GM19193 (cell line): ENCODE measurements around the gene DYNC1LI2.

Source experiments
- POLR2A ChIP-seq: IDR thresholded peaks from 4 replicates; pipeline ENCODE4 v1.6.1; 2011; ENCODE audit not compliant: insufficient read depth, insufficient read length; ENCODE audit errors: extremely low read depth

Gene DYNC1LI2

DNA sequence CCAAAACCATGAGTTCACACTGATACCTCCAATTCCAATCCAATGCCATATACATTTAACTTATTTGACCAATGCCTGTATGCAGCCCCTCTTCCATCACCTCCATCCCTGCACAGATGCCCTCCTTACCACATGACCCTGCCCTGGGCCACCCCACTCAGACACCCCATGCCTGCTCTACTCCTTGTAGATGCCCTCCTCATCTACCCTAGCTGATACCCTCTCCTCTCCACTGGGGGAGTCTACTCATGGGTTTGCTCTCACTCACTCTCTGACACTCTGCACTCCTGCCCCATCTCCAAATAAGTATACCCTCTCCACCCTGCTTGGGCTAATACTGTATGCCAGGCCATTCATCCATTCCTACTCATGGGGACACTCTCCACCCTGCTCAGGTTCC lies 38.9 kb downstream of the DYNC1LI2 start:
- no peak for TF ChIP-seq POLR2A

DNA sequence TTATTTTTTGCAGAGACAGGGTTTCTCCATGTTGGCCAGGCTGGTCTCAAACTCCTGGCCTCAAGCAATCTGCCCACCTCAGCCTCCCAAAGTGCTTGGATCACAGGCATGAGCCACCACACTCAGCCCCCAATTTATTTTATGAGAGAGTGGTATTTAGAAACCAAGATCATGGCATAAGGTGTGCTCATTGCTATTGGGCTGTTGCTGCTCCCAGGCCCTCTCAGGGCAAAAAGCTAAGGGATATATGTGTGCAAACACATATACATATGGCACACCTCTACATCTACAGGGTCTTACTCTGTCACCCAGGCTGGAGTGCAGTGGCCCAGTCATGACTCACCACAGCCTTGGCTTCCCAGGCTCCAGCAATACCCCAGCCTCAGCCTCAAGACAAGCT lies 39.8 kb downstream of the DYNC1LI2 start:
- TF ChIP-seq POLR2A: no peak

GRCh38 chr16:66706506-66706880 lies 44.9 kb downstream of the DYNC1LI2 start:
- no peak for TF ChIP-seq POLR2A

- no peak for TF ChIP-seq POLR2A
These were observed 45.5 kb downstream of the DYNC1LI2 start for GRCh38 chr16:66705790-66706505.

DNA sequence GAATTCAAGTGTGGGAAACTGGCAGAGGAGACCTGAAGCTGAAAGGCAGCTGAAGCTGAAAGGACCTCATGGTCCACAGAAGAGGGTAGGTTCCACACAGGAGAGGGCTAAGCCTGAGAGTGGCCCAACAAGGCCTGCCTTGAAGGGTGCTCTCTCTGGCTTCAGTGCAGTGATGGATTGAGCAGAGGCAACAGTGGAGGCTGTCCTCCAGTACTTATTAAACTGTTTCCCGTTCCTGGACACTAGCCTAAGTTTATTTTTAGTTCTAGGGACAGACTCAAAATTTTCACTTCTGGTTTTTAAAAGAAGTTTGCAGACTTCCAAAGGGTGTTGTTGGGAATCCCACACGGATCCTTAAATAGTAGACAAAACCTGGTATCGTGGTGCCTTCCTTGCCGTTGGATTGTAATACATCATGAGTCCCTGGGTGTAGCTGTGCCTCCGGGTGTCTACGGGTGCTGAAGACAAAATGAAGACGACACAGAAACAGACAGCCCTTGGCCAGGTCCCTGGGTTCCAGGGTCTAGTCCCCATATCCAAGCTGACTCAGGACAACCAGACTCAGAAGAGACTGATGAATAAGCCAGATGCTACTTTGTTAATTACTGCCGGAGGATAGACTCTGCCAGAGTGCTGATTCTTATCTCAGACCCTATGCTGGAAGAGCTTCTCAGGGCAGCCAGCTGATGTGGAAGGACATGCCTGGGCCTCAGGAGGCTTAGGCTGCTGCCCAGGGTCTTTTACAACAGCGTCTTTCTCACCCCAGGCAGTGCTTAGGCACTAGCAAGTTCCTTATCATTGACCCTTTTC lies 47.8 kb downstream of the DYNC1LI2 start:
- no peak for TF ChIP-seq POLR2A

DNA sequence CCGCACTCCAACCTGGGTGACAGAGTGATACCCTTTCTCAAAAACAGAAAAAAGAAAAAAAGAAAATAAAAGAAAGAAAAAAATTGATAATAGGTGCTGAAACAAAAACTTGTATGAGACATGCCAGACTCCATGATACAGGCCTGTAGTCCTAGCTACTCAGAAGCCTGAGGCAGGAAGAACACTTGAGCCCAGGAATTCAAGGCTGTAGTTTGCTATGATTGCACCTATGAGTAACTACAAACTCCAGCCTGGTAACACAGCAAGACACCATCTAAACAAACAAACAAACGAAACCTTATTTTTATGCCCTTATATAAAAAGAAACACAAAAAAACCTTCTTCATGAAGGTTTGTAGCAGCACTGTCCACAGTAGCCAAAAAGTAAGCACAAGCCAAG lies 49.9 kb downstream of the DYNC1LI2 start:
- TF ChIP-seq POLR2A: no peak

- TF ChIP-seq POLR2A: no peak
These were observed 50.4 kb downstream of the DYNC1LI2 start for GRCh38 chr16:66701026-66701425.

GRCh38 chr16:66699898-66700297 lies 51.5 kb downstream of the DYNC1LI2 start:
- TF ChIP-seq POLR2A: no peak

DNA sequence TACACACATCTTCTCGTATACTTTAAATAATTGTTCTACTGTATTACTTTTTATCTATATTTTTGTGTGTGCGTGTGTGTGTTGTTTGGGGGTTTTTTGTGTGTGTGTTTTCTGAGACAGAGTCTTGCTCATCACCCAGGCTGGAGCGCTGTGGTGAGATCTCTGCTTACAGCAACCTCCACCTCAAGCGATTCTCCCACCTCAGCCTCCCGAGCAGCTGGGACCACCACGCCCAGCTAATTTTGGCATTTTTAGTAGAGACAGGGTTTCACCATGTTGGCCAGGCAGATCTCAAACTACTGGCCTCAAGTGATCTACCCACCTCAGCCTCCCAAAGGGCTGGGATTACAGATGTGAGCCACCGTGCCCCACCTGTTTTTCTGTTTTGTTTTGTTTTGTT lies 53.4 kb downstream of the DYNC1LI2 start:
- TF ChIP-seq POLR2A: no peak

- no peak for TF ChIP-seq POLR2A
These were observed 54.5 kb downstream of the DYNC1LI2 start, which contains the start of gene CMTM4 for GRCh38 chr16:66696669-66697630. CMTM4 (minus strand) TSS chr16:66696743; CDS start chr16:66696525, 218 bp downstream.

GRCh38 chr16:66695935-66696668 lies 55.3 kb downstream of the DYNC1LI2 start:
- TF ChIP-seq POLR2A: no peak

DNA sequence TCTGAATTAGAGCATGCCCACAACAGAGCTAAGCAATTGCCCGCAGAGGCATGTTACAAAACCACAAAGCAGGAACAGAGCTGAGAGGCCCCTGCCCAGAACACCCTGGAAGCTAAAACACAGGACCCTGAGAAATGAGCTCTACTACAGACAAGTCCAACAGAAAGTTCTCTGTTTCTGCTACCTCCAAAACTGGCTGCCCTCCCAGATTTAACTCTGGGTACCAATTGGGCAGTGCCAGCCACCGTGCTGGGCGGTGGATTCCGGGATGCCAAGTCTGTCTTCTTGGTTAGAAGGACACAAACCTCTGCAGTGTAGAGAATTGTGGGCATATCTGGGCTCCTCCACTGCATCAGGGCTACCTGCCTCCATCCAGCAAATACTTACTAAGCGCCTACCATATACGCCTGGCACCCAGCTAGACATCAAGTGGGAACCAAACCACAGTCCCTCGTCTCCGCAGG lies 55.9 kb downstream of the DYNC1LI2 start:
- no peak for TF ChIP-seq POLR2A

DNA sequence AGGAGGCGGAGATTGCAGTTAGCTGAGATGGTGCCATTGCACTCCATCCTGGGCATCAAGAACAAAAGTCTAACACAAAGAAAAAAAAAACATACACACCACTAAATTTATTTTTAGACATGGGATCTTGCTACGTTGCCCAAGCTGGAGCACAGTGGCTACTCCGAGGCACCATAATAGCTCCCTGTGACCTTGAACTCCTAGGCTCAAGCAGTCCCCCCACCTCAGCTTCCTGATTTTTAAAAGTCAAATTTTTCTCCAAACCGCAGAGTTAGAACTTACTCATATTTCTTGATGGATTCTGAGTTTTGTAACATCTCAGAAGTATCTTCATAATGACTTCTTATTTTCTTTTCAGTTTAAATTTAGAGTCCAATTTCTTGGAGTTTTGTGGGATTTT lies 58.3 kb downstream of the DYNC1LI2 start:
- TF ChIP-seq POLR2A: no peak

DNA sequence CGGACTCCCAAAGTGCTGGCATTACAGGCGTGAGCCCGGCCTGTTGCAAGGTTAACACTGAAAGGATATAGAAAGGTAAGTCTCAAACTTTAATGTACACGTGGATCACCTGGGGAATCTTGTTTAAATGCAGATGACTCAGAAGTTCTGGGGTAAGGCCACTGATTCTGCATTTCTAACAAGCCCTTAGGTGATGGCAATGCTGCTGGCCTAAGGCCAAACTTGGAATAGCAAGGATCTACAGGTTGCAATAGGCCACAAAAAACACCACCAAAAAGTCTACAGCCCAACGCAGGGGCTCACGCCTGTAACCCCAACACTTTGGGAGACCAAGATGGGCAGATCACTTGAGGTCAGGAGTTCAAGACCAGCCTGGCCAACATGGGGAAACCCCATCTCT lies 59.1 kb downstream of the DYNC1LI2 start:
- TF ChIP-seq POLR2A: no peak
